Endothelial cell of umbilical vein (primary cell): Measurements from ENCODE around the gene TOX2. TPM values are rescaled to one million over a fixed set of nuclear protein-coding genes. Genes with fewer than 3 reads are reported as not detected.

Experiments
- BruUV-seq: library from RNA; stranded (reverse); fragments of 400-500 nt; replicated peaks from 2 replicates; lab custom pipeline; 2021; lab: Mats Ljungman, UMichigan
- CTCF ChIA-PET: fragments of 300-600, 350-600 bp; sonication (Branson Sonifier 250); formaldehyde crosslinking; loops from one replicate; lab custom pipeline; 2021; ENCODE audit warnings: antibody characterized with exemption, inconsistent platforms; lab: Charles Lee
- POLR2A ChIA-PET: fragments of 300-600, 350-600 bp; sonication (Branson Sonifier 250); formaldehyde crosslinking; loops from one replicate; lab custom pipeline; 2021; ENCODE audit warnings: antibody characterized with exemption, inconsistent platforms; lab: Charles Lee
- DNase-seq: peaks from one replicate; pipeline ENCODE4 v3.0.0-alpha.2; 2011; ENCODE audit warnings: low read depth, low spot score
- FAIRE-seq: peaks from 2 replicates; lab custom pipeline; 2011; peaks lifted over from hg19 to GRCh38; lab: Jason Lieb, UNC
- H2AFZ ChIP-seq: 2 replicates; pipeline ENCODE4 v1.6.0; 2012; ENCODE audit warnings: low read depth, low read length, control low read depth, inconsistent platforms
- H3K27ac ChIP-seq: 2 replicates; pipeline ENCODE4 v1.5.1; 2011; ENCODE audit warnings: low read depth, mild to moderate bottlenecking, control low read depth, low read length, moderate library complexity; ENCODE audit not compliant: insufficient read depth
- H3K27me3 ChIP-seq, 2 experiments: 2 replicates each; pipeline versions ENCODE4 v1.6.0 to v1.6.1; 2011; ENCODE audit warnings: low read length in 2 of 2, mixed read lengths in 1 of 2; ENCODE audit not compliant: control insufficient read depth in 2 of 2, insufficient read depth in 2 of 2
- H3K36me3 ChIP-seq, 2 experiments: 2 replicates in 1 of 2; 3 replicates in 1 of 2; pipeline ENCODE4 v1.5.1; 2011; ENCODE audit warnings: low read length in 2 of 2, mild to moderate bottlenecking in 1 of 2, moderate library complexity in 1 of 2; ENCODE audit not compliant: control insufficient read depth in 2 of 2, insufficient read depth in 2 of 2; ENCODE audit errors: extremely low read depth in 1 of 2
- H3K4me1 ChIP-seq: 3 replicates; pipeline ENCODE4 v1.5.1; 2011; ENCODE audit warnings: mild to moderate bottlenecking, low read length; ENCODE audit not compliant: control insufficient read depth, insufficient read depth; ENCODE audit errors: extremely low read depth
- H3K4me2 ChIP-seq: 2 replicates; pipeline ENCODE4 v1.6.1; 2011; ENCODE audit warnings: low read length, control low read depth, mixed read lengths; ENCODE audit not compliant: insufficient read depth
- H3K4me3 ChIP-seq, 3 experiments: fragments of 200-600 bp in 1 of 3; sonication (generic), shearing (Covaris generic) in 1 of 3; replicated peaks in 1 of 3; 2 replicates each; pipeline ENCODE4 v1.5.1; 2011 to 2016; ENCODE audit warnings: control low read depth in 3 of 3, low read length in 3 of 3, mild to moderate bottlenecking in 2 of 3, inconsistent platforms in 1 of 3, low read depth in 1 of 3, moderate library complexity in 1 of 3; ENCODE audit not compliant: insufficient read depth in 1 of 3
- H3K79me2 ChIP-seq: 2 replicates; pipeline ENCODE4 v1.6.0; 2012; ENCODE audit warnings: low read length, inconsistent platforms; ENCODE audit not compliant: control insufficient read depth, insufficient read depth
- H3K9ac ChIP-seq: replicated peaks from 2 replicates; pipeline ENCODE3; 2011; ENCODE audit warnings: low read length, control low read depth; ENCODE audit not compliant: insufficient read depth; ENCODE audit errors: extremely low read depth
- H3K9me1 ChIP-seq: replicated peaks from 3 replicates; pipeline ENCODE4 v1.6.0; 2011; ENCODE audit warnings: mild to moderate bottlenecking, low read length; ENCODE audit not compliant: control insufficient read depth, insufficient read depth; ENCODE audit errors: extremely low read depth
- H3K9me3 ChIP-seq: replicated peaks from 2 replicates; pipeline ENCODE4 v1.5.1; 2012; ENCODE audit warnings: low read length, inconsistent platforms; ENCODE audit not compliant: control insufficient read depth, insufficient read depth
- H4K20me1 ChIP-seq: replicated peaks from 2 replicates; pipeline ENCODE3; 2011; ENCODE audit warnings: mild to moderate bottlenecking, low read length; ENCODE audit not compliant: control insufficient read depth, insufficient read depth; ENCODE audit errors: extremely low read depth
- CTCF ChIP-seq, 2 donors: IDR thresholded peaks; 1 replicate in 1 of 2; 2 replicates in 1 of 2; pipeline ENCODE4 v1.5.1; 2011; ENCODE audit warnings: low read length in 2 of 2, mild to moderate bottlenecking in 2 of 2, moderate library complexity in 2 of 2, control low read depth in 1 of 2, inconsistent platforms in 1 of 2, low read depth in 1 of 2; ENCODE audit not compliant: insufficient read depth in 1 of 2; ENCODE audit errors: extremely low read depth in 1 of 2
- EZH2 ChIP-seq: IDR thresholded peaks from 2 replicates; pipeline ENCODE4 v1.6.1; 2012; ENCODE audit warnings: borderline replicate concordance, low read depth, mild to moderate bottlenecking, moderate library complexity, low read length, inconsistent platforms; ENCODE audit not compliant: severe bottlenecking
- FOS ChIP-seq: IDR thresholded peaks from 2 replicates; pipeline ENCODE4 v1.6.1; 2011; ENCODE audit warnings: mild to moderate bottlenecking, low read length, moderate library complexity, borderline replicate concordance; ENCODE audit not compliant: insufficient read depth
- GATA2 ChIP-seq: IDR thresholded peaks from 2 replicates; pipeline ENCODE4 v1.7.0; 2011; ENCODE audit warnings: low read depth, mild to moderate bottlenecking, moderate library complexity, mixed read lengths, low read length; ENCODE audit not compliant: insufficient read length, insufficient read depth
- JUN ChIP-seq: IDR thresholded peaks from 2 replicates; pipeline ENCODE4 v1.6.1; 2011; ENCODE audit warnings: borderline replicate concordance, low read depth; ENCODE audit not compliant: insufficient read length, insufficient read depth
- MYC ChIP-seq: IDR thresholded peaks from one replicate; pipeline ENCODE4 v1.6.1; 2011; ENCODE audit warnings: mild to moderate bottlenecking, low read depth, low read length
- POLR2A ChIP-seq: IDR thresholded peaks from 2 replicates; pipeline ENCODE4 v1.6.1; 2012; ENCODE audit warnings: low read depth, mild to moderate bottlenecking, control low read depth, low read length
- POLR2AphosphoS5 ChIP-seq: IDR thresholded peaks from 2 replicates; pipeline ENCODE4 v1.6.1; 2012; ENCODE audit warnings: low read depth, mild to moderate bottlenecking, control low read depth, low read length, moderate library complexity; ENCODE audit not compliant: insufficient read depth
- dilution Hi-C: fragments of 300-500 bp; cut with MboI; formaldehyde crosslinking; loops from one replicate; pipeline ENCODE4 v1.15.0; 2019; ENCODE audit warnings: low sequenced_read_pairs; ENCODE audit not compliant: extremely low pct_ligation_motif_present
- intact Hi-C: fragments of 100-400 bp; cut with micrococcal nuclease; formaldehyde crosslinking; loops from one replicate; pipeline ENCODE4 v1.10.0; 2022
- polyA plus RNA-seq, 4 experiments: library from polyadenylated mRNA; depleted of rRNA in 3 of 4; stranded (reverse) in 3 of 4; unstranded in 1 of 4; fragments of >200 nt; gene quantifications; 2 replicates each; pipeline versions ENCODE4 v1.2.1 to v1.2.3, GENCODE V29; 2011 to 2012; ENCODE audit warnings: missing spikeins in 1 of 4
- total RNA-seq: library from RNA; stranded (reverse); gene quantifications from 2 replicates; pipeline ENCODE4 v1.2.3, GENCODE V29; 2021
- TF ChIP-seq, protein P1 (sequence below): IDR thresholded peaks from 2 replicates; pipeline ENCODE4 v1.6.1; 2011; ENCODE audit not compliant: insufficient read depth, insufficient read length

The TOX2 gene
- total and polyA plus RNA-seq, 2 donors (not counting 3 experiments of a cell fraction or from before 2014, with no cell fraction given): 7.0 to 18.6 TPM

GRCh38 chr20:44032583-44033331 is 118.1 kb downstream of the TOX2 start:
- Histone ChIP-seq H3K27me3 (peaks cover 0 to 2% of the 10 kb centered on the region in 2 experiments), H3K9ac (no peak overlapping the region), H4K20me1 (no peaks in the 10 kb centered on the region), H3K4me3 (no peak overlapping the region), H2AFZ (no peak overlapping the region), H3K9me1 (no peaks in the 10 kb centered on the region), H3K4me2 (no peak overlapping the region), H3K4me1 (no peaks in the 10 kb centered on the region), H3K79me2 (no peaks in the 10 kb centered on the region), H3K9me3 (no peaks in the 10 kb centered on the region), H3K27ac (no peak overlapping the region), H3K36me3 (no peaks in the 10 kb centered on the region)
- ChIA-PET POLR2A (no interaction called here), CTCF (interaction anchor here (1.0 to 2.0 kb wide), 4 partner anchors 14 to 48 kb away, joined by 3 to 6 read pairs (median 4); no protein-coding TSS in a partner anchor)
- no peak for TF ChIP-seq MYC
- TF ChIP-seq GATA2: no peak
- TF ChIP-seq POLR2A: no peak
- no peak for TF ChIP-seq EZH2
- TF ChIP-seq CTCF (IDR thresholded peaks at IDR 0.05; ENCODE audit: extremely low read depth in 1 of 2, insufficient read depth in 1 of 2, low read depth in 1 of 2, low read length in 2 of 2): no peak
- TF ChIP-seq POLR2AphosphoS5: no peak
- TF ChIP-seq FOS: no peak
- TF ChIP-seq, protein P1, sequence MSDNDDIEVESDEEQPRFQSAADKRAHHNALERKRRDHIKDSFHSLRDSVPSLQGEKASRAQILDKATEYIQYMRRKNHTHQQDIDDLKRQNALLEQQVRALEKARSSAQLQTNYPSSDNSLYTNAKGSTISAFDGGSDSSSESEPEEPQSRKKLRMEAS: no peak
- TF ChIP-seq JUN: no peak
- no peak for FAIRE-seq
- no TSS peak for BruUV-seq
- DNase-seq: no peak
- intact Hi-C loops (no loop called here), dilution Hi-C loops (no loop called here)
